Fibroblast of skin of abdomen (primary cell): ENCODE measurements around the gene AHNAK2.
A peak's percentile ranks its signal among the peaks of the same experiment; 100 is the strongest.

Source experiments
- DNase-seq: peaks from one replicate; pipeline ENCODE4 v3.0.0-alpha.2; 2013

The AHNAK2 gene

GRCh38 chr14:104936361-104937155, 41.6 kb downstream of the AHNAK2 start:
- DNase-seq = no peak

- DNase-seq = no peak
Measured at GRCh38 chr14:104935955-104936354, 42.2 kb downstream of the AHNAK2 start.

GRCh38 chr14:104935026-104935650, 43.0 kb downstream of the AHNAK2 start:
- DNase-seq = no peak

DNA sequence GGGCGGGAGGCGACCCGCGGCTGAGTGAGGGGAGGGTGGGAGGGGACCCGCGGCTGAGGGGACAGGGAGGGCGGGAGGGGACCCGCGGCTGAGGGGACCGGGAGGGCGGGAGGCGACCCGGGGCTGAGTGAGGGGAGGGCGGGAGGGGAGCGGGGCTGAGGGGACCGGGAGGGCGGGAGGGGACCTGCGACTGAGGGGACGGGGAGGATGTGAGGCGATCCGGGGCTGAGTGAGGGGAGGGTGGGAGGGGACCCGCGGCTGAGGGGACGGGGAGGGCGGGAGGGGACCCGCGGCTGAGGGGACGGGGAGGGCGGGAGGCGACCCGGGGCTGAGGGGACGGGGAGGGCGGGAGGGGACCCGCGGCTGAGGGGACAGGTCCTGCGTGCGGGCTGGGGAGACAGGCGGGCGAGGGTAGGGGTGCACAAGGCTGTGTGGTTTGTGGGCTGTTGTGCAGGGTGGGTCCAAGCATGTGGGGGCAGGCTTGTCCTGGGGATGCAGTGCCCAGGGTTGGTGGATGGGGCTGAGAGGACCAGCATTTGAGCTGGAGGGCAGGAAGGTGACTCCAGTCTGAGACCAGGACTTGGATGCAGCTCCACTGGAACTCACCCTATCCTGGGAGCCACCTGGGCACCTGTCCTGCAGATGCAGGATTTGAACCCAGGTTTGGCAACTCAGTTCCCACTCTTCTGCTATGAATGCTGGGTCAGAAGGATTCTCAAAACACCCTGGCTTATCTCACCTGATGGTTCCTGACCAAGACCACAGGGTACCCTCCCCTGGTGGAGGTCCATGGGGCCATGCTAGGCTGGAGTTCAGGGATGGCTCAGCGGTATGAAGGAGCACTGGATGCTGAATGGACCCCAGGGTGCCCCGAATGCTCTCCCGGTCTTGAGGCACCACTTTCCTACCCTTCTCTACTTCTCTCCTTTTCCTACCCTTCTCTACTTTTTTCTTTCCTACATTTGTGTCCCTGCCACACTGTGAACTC, 44.1 kb downstream of the AHNAK2 start:
- DNase-seq = no peak

DNA sequence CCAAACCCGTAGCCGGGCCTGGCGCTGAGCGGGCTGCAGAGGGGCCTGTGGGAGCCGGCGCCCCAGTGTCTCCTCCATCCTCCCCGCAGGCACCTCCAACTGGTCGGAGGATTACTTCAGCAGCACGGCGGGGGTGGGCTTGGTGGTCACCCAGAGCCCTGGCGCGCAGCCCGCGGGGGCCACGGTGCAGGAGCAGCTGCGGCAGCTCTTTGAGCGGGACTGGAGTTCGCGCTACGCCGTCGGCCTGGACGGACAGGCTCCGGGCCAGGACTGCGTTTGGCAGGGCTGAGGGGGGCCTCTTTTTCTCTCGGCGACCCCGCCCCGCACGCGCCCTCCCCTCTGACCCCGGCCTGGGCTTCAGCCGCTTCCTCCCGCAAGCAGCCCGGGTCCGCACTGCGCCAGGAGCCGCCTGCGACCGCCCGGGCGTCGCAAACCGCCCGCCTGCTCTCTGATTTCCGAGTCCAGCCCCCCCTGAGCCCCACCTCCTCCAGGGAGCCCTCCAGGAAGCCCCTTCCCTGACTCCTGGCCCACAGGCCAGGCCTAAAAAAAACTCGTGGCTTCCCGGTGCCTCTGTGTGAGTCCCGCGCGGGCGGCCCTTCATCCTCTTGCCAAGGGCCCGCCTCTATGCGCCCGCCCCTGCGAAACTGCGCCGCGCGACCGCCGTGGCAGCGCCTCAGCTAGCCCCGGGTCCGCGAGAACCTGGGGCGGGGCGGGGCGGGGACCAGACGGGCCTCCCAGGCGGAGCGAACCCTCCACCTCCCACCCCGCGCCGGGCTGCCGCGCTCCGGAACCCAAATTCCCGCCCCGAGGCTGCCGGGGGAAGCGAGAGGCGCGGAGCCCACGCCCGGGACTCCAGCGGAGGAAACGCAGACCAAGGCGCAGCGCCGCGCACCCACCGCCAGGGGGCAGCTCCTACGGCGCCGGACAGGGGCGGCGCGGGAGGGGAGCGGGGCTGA, 45.2 kb downstream of the AHNAK2 start:
- DNase-seq = peak; percentile 86

- DNase-seq = no peak
Measured at GRCh38 chr14:104931771-104932675, 46.2 kb downstream of the AHNAK2 start.

- no peak for DNase-seq
Measured at GRCh38 chr14:104931304-104931770, 46.8 kb downstream of the AHNAK2 start.

DNA sequence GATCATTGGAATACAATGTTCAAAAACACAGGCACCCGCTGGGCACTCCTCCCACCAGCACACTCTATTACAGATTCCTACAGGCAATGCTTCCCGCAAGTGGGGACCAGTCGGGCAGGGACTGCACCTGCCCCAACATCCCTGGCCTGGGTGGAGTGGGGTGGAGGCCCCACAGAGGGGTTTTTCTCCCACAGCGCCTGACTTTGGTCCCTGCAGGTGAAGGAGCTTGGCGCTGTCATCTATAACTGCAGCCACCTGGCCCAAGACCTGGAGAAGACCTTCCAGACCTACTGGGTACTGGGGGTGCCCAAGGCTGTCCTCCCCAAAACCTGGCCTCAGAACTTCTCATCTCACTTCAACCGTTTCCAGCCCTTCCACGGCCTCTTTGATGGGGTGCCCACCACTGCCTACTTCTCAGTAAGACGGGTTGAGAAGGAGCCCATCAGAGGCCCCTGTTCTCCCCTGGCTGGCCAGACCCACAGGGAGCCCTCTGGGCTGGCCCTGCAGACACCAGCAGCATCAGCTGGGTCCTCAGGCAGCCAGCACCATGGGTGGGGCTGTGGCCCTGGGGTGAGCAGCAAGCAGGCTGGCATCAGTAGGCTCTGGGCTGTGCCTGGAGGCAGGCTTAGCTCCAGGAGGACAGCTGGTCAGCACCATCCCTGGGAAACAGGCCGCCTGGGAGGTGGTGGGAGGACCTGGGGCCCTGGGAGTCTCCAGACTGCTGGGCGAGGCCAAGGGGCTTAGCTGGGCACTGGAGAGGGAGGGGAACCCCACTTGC, 47.5 kb downstream of the AHNAK2 start:
- DNase-seq = no peak

DNA sequence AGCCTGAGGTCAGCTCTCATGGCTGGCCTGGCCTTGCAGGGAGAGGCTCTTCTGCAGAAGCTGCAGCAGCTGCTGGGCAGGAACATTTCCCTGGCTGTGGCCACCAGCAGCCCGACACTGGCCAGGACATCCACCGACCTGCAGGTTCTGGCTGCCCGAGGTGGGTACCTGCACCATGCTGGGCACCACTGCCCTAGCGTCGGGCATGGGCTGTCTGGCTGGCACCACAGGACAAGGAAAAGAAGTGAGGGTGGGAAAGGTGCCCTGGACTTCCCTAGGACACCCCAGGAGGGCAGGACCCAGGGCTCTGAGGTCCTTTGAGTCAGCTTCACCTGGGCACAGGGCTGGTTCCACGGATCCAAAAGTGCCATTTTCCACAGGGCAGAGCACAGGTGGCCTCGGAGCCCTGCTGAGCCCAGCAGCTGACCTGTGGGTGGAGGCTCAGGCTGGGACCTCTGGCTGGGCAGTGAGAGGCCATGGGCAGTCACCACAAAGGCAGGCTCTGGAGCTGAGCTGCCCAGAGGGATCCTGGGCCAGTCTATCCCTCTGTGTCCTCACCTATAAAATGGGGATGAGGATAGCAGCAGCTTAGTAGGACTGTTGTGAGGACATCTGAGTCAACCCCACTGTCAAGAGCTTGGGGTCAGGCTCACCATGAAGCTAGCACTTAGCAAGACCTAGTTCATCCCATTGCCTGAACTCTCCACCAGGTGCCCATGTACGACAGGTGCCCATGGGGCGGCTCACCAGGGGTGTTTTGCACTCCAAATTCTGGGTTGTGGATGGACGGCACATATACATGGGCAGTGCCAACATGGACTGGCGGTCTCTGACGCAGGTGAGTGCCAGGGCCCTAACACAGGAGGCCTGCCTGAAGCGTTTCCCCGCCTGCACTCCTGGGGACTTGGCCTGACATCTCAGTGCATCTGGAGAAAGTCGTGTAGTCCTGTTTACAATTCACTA, 48.6 kb downstream of the AHNAK2 start:
- DNase-seq = no peak

DNA sequence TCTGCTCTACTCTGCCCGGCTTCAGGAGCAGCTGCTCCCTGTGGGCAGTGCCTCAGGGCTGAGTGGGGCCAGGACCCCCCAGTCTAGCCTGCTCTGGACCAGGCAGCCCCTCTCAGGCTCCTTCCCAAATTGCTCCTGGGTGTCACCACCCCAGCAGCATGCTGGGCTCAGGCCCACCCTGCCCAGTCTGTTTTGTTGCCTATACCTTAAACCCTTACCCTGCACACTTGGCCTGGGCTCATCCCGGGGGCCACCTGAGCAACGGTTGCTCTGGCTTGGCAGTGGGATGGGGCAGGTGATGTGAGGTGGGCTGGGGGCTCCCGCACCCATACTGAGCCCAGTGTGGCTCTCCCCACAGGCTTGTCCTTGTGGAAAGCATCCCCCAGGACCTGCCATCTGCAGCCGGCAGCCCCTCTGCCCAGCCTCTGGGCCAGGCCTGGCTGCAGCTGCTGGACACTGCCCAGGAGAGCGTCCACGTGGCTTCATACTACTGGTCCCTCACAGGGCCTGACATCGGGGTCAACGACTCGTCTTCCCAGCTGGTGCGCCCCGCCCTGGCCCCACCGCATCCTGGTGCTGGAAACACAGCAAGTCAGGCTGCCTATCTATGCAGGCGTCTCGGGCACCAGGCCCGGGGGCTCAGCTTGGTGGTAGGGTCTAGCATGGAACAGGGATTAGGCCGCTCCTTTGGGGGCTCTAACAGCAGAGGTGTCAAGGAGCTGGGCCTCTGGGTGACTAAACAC, 49.6 kb downstream of the AHNAK2 start:
- no peak for DNase-seq

GRCh38 chr14:104927901-104928300, 50.3 kb downstream of the AHNAK2 start:
- no peak for DNase-seq

DNA sequence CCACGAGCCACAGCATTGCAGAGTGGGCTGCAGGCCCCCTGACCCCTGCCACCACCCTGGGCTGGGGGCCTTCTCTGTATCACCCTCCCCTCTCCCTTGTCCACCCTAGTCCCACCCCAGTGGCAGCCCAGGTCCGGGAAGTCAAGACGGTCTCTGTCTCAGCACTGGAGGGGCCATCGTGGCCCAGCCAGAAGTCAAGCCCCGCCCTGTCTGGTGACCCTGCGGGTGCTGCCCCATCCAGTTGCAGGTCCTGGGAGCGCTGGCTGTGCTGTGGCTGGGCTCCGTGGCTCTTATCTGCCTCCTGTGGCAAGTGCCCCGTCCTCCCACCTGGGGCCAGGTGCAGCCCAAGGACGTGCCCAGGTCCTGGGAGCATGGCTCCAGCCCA, 50.8 kb downstream of the AHNAK2 start:
- DNase-seq = no peak

DNA sequence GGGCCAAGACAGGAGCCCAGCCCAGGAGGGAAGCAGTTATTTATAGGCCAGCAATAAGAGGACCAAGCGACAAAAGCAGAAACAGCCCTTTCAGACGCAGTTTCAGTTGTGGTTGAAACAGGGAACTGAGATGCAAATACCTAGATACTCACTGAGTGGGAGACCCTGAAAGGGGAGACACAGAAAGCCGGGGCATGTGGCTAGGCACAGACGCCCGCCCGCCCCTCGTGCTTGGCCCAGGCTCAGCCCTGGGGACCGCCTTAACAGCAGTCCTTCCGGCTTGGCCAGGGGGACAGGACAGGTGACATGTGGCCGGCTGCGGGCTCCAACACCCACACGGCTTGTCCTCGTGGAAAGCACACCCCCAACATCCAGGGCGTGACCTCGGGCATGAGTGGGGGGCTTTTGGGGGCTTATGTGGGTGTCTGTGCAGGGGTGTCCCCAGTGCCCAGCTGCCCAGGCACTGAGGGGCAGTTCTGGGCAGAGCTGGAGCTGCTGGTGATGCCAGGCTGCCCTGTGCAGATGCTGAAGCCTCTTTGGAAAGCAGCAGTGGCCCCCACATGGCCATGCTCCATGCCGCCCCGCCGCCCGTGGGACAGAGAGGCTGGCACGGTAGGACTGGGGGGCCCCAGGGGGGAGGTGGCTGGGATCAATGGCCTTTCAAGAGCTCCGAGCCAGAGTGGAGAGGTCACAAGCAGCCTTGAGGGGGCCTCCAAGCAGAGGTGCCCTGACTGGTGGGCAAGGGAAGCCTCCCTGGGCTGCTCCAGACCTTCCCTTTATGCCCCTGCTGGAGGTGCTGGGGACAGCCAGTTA, 51.3 kb downstream of the AHNAK2 start:
- no peak for DNase-seq

GRCh38 chr14:104925855-104926609, 52.1 kb downstream of the AHNAK2 start:
- DNase-seq = no peak

GRCh38 chr14:104925214-104925854, 52.8 kb downstream of the AHNAK2 start:
- no peak for DNase-seq
